ENCODE results near the gene ZFYVE21.

The ZFYVE21 gene

GRCh38 chr14:103685276-103686211 is 30.1 kb upstream of the ZFYVE21 start:
- no peaks in the 10 kb centered on the region for H3K4me1 ChIP-seq (ENCODE audit: low read depth, poor library complexity, severe bottlenecking)
- H3K4me2 ChIP-seq: no peak overlapping the region
- no peak overlapping the region for H3K27ac ChIP-seq
- no peak overlapping the region for H3K9ac ChIP-seq
- TF ChIP-seq, protein P1, sequence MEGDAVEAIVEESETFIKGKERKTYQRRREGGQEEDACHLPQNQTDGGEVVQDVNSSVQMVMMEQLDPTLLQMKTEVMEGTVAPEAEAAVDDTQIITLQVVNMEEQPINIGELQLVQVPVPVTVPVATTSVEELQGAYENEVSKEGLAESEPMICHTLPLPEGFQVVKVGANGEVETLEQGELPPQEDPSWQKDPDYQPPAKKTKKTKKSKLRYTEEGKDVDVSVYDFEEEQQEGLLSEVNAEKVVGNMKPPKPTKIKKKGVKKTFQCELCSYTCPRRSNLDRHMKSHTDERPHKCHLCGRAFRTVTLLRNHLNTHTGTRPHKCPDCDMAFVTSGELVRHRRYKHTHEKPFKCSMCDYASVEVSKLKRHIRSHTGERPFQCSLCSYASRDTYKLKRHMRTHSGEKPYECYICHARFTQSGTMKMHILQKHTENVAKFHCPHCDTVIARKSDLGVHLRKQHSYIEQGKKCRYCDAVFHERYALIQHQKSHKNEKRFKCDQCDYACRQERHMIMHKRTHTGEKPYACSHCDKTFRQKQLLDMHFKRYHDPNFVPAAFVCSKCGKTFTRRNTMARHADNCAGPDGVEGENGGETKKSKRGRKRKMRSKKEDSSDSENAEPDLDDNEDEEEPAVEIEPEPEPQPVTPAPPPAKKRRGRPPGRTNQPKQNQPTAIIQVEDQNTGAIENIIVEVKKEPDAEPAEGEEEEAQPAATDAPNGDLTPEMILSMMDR (conservative IDR thresholded peaks at IDR 0.05; ENCODE audit: low read depth, low read length): no peak
- H3K27me3 ChIP-seq (ENCODE audit: insufficient read depth, low read depth): no peaks in the 10 kb centered on the region
- no peaks in the 10 kb centered on the region for H3K79me2 ChIP-seq (ENCODE audit: insufficient read depth, low read depth)
- no peak overlapping the region for H3K4me3 ChIP-seq (IDR thresholded peaks at IDR 0.05; ENCODE audit: insufficient read depth, low read depth, low read length)
- no peak overlapping the region for H2AFZ ChIP-seq (ENCODE audit: low read depth)
- no peaks in the 10 kb centered on the region for H3K36me3 ChIP-seq (ENCODE audit: insufficient read depth)
- H4K20me1 ChIP-seq (ENCODE audit: insufficient read depth): no peaks in the 10 kb centered on the region

- Histone ChIP-seq H3K4me1 (ENCODE audit: low read depth, poor library complexity, severe bottlenecking) (no peaks in the 10 kb centered on the region), H3K9ac (no peak overlapping the region), H3K36me3 (ENCODE audit: insufficient read depth) (no peaks in the 10 kb centered on the region), H3K4me2 (no peak overlapping the region), H3K27me3 (ENCODE audit: insufficient read depth, low read depth) (no peaks in the 10 kb centered on the region), H2AFZ (ENCODE audit: low read depth) (no peak overlapping the region), H3K79me2 (ENCODE audit: insufficient read depth, low read depth) (no peaks in the 10 kb centered on the region), H4K20me1 (ENCODE audit: insufficient read depth) (no peaks in the 10 kb centered on the region), H3K4me3 (IDR thresholded peaks at IDR 0.05; ENCODE audit: insufficient read depth, low read depth, low read length) (no peak overlapping the region), H3K27ac (no peak overlapping the region)
- TF ChIP-seq, protein P1 (conservative IDR thresholded peaks at IDR 0.05; ENCODE audit: low read depth, low read length): no peak
Measured at GRCh38 chr14:103686831-103687485, 28.7 kb upstream of the ZFYVE21 start.

DNA sequence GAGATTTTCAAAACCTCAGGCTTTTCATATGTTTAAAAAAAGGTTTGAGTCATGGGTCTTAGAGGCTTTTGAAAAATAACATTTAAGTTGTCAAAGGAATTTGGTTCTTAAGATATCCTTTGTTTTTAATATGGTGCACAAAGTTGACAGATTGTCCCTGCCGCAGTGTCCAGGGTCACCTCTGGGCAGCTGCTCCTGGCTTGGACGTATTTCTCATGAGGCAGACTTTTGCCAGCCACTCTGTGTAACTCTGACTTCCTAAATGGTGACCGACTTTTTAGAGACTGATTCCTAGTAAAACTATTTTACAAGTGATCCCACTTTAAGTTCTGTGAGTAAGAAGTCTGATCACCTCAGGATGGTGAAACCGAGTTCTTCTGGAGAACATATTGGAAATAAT is 27.9 kb upstream of the ZFYVE21 start:
- no peaks in the 10 kb centered on the region for H3K79me2 ChIP-seq (ENCODE audit: insufficient read depth, low read depth)
- no peaks in the 10 kb centered on the region for H3K27me3 ChIP-seq (ENCODE audit: insufficient read depth, low read depth)
- no peak overlapping the region for H3K4me3 ChIP-seq (IDR thresholded peaks at IDR 0.05; ENCODE audit: insufficient read depth, low read depth, low read length)
- no peak overlapping the region for H3K4me2 ChIP-seq
- H2AFZ ChIP-seq (ENCODE audit: low read depth): no peak overlapping the region
- TF ChIP-seq, protein P1 (conservative IDR thresholded peaks at IDR 0.05; ENCODE audit: low read depth, low read length): no peak
- no peaks in the 10 kb centered on the region for H4K20me1 ChIP-seq (ENCODE audit: insufficient read depth)
- H3K27ac ChIP-seq: no peak overlapping the region
- no peaks in the 10 kb centered on the region for H3K36me3 ChIP-seq (ENCODE audit: insufficient read depth)
- no peak overlapping the region for H3K9ac ChIP-seq
- H3K4me1 ChIP-seq (ENCODE audit: low read depth, poor library complexity, severe bottlenecking): no peaks in the 10 kb centered on the region

- Histone ChIP-seq H3K4me3 (IDR thresholded peaks at IDR 0.05; ENCODE audit: insufficient read depth, low read depth, low read length) (no peak overlapping the region), H2AFZ (ENCODE audit: low read depth) (no peak overlapping the region), H4K20me1 (ENCODE audit: insufficient read depth) (no peaks in the 10 kb centered on the region), H3K4me2 (no peak overlapping the region), H3K27ac (no peak overlapping the region), H3K27me3 (ENCODE audit: insufficient read depth, low read depth) (no peaks in the 10 kb centered on the region), H3K36me3 (ENCODE audit: insufficient read depth) (no peaks in the 10 kb centered on the region), H3K9ac (no peak overlapping the region), H3K79me2 (ENCODE audit: insufficient read depth, low read depth) (no peaks in the 10 kb centered on the region), H3K4me1 (ENCODE audit: low read depth, poor library complexity, severe bottlenecking) (no peaks in the 10 kb centered on the region)
- TF ChIP-seq, protein P1 (conservative IDR thresholded peaks at IDR 0.05; ENCODE audit: low read depth, low read length): no peak
Measured at GRCh38 chr14:103688441-103688840, 27.2 kb upstream of the ZFYVE21 start.

All from KMS-11 (cell line).